Stomach (tissue), 9 donors: Measurements from ENCODE around the gene RIMKLA. TPM values are rescaled to one million over a fixed set of nuclear protein-coding genes. Genes with fewer than 3 reads are reported as not detected.

ENCODE experiments used
- DNase-seq, 2 donors: peaks; one replicate each; pipeline versions ENCODE4 v3.0.0 to v3.0.0-alpha.2; 2013 to 2019
- H3K27ac ChIP-seq, 5 donors: fragments of 200-600 bp in 4 of 5; sonication (generic) in 4 of 5; one replicate each; pipeline ENCODE4 v1.5.1; 2013 to 2019; ENCODE audit warnings: mild to moderate bottlenecking in 1 of 5, moderate library complexity in 1 of 5
- H3K27me3 ChIP-seq, 3 donors: fragments of 200-600 bp; sonication (generic); one replicate each; pipeline ENCODE4 v1.5.1; 2017 to 2019; ENCODE audit warnings: mixed run types in 1 of 3
- H3K36me3 ChIP-seq, 4 donors: fragments of 200-600 bp; sonication (generic); 1 replicate in 3 of 4; 2 replicates in 1 of 4; pipeline ENCODE4 v1.5.1; 2016 to 2019
- H3K4me1 ChIP-seq, 4 donors: fragments of 200-600 bp; sonication (generic); one replicate each; pipeline ENCODE4 v1.5.1; 2016 to 2019
- H3K4me3 ChIP-seq, 4 donors: fragments of 200-600 bp; sonication (generic) in 3 of 4; one replicate each; pipeline ENCODE4 v1.5.1; 2016 to 2019; ENCODE audit warnings: mild to moderate bottlenecking in 1 of 4
- H3K9me3 ChIP-seq, 4 donors: fragments of 200-600 bp; sonication (generic); one replicate each; pipeline ENCODE4 v1.5.1; 2016 to 2019
- EP300 ChIP-seq: sonication (generic); formaldehyde crosslinking; IDR thresholded peaks from one replicate; pipeline ENCODE4 v1.6.1; 2017; ENCODE audit warnings: antibody characterized with exemption
- POLR2A ChIP-seq, 4 donors: fragments of 450-650 bp; IDR thresholded peaks; one replicate each; pipeline ENCODE4 v1.6.1; 2016; ENCODE audit warnings: antibody characterized with exemption in 4 of 4, control low read depth in 2 of 4, mild to moderate bottlenecking in 1 of 4, moderate library complexity in 1 of 4
- POLR2AphosphoS5 ChIP-seq, 3 donors: sonication (generic); formaldehyde crosslinking; IDR thresholded peaks; one replicate each; pipeline ENCODE4 v1.6.1; 2016; ENCODE audit warnings: antibody characterized with exemption in 3 of 3
- WGBS, 5 donors: extraction: QIAGEN DNeasy Blood & Tissue Kit in 3 of 5; methylation state at CpG; one replicate each; pipeline versions ENCODE4 v1.1.5 to v1.1.7; 2013 to 2018; 5-methylcytosine and 5-hydroxymethylcytosine counted together
- intact Hi-C: fragments of 100-400 bp; cut with DNase I; formaldehyde crosslinking; loops from one replicate; pipeline ENCODE4 v1.15.1; 2023; ENCODE audit warnings: low total_unique reads
- polyA plus RNA-seq, 3 donors: library from polyadenylated mRNA; stranded (reverse); fragments of 200-250 nt; gene quantifications; one replicate each; pipeline ENCODE4 v1.2.3, GENCODE V29; 2013
- total RNA-seq, 5 donors: library from RNA; depleted of rRNA; stranded (reverse); fragments of >200 nt; gene quantifications; one replicate each; pipeline versions ENCODE4 v1.1.0 to v1.2.3, GENCODE V29; 2014 to 2016
- TF ChIP-seq, protein P1 (sequence below), 7 experiments: fragments of 450-650 bp in 4 of 7; fragments of 200-600 bp in 3 of 7; sonication (generic) in 3 of 7; IDR thresholded peaks; one replicate each; pipeline ENCODE4 v1.5.1; 2016 to 2019; ENCODE audit warnings: antibody characterized with exemption in 7 of 7, control low read depth in 2 of 7, mild to moderate bottlenecking in 1 of 7
- donor health status: healthy with polysubstance abuse.
- donor health status: Bipolar disorder and iron deficiency.
- donor health status: healthy.

Gene RIMKLA
- total and polyA plus RNA-seq, 8 donors, result 0.15 to 12.7 (median 0.56) TPM; not detected in 1

DNA sequence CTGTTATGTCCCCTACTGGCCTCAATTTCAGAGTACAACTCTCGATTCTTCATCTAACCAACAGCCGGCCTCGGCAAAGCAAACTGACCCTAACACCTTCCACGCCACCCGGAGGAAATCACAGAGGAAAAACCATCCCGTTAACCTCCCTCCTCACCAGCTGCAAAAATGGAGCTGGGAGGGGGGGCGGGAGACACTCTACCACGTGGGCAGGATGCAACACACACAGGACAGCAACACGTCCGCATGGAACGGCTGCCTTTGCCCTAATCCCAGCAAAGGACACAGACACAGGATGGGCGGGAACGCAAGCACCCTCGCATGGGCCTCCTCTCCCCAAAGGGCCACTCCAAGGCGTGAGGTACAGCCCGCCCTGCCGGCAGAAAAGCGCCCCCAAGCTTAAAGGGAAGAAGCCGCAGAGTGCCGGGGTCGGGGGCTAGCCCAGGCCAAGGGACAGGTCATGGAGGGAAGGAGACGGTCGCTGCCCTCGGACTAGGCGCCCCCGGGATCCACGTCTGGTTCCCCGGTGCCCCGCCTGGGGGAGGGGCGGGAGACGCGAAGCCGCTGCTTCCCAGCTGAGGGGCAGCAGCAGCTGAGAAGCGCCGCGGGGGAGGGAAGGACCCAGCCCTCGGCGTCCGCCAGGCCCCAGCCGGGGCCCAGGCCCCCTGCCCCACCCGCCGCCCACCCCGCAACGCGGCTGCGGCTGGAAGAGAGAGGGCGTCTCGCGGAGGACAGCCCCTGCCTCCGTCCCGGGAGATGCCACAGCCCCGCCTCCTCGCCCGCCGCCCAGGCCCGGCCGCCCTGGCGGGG is 46.1 kb upstream of the RIMKLA start:
- Histone ChIP-seq H3K27me3 (no peaks in the 10 kb centered on the region), H3K4me3 (peak overlapping the region; percentile 80 to 98 (median 96)), H3K9me3 (no peaks in the 10 kb centered on the region), H3K27ac (peak overlapping the region; percentile 95 to 99 (median 96)), H3K4me1 (peaks cover 20 to 67% (median 49%) of the 10 kb centered on the region in 4 donors), H3K36me3 (no peaks in the 10 kb centered on the region)
- no peak for TF ChIP-seq EP300
- no peak for TF ChIP-seq POLR2AphosphoS5 (IDR thresholded peaks at IDR 0.05)
- TF ChIP-seq, protein P1, sequence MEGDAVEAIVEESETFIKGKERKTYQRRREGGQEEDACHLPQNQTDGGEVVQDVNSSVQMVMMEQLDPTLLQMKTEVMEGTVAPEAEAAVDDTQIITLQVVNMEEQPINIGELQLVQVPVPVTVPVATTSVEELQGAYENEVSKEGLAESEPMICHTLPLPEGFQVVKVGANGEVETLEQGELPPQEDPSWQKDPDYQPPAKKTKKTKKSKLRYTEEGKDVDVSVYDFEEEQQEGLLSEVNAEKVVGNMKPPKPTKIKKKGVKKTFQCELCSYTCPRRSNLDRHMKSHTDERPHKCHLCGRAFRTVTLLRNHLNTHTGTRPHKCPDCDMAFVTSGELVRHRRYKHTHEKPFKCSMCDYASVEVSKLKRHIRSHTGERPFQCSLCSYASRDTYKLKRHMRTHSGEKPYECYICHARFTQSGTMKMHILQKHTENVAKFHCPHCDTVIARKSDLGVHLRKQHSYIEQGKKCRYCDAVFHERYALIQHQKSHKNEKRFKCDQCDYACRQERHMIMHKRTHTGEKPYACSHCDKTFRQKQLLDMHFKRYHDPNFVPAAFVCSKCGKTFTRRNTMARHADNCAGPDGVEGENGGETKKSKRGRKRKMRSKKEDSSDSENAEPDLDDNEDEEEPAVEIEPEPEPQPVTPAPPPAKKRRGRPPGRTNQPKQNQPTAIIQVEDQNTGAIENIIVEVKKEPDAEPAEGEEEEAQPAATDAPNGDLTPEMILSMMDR (IDR thresholded peaks at IDR 0.05), result no peak
- no peak for TF ChIP-seq POLR2A (IDR thresholded peaks at IDR 0.05)
- WGBS, 5 donors, result 0 to 1% (median 0%) methylated on average over 33 to 58 of the region's 58 CpGs
- intact Hi-C loops, result no loop called here
- peak; percentile 32 to 78 for DNase-seq

DNA sequence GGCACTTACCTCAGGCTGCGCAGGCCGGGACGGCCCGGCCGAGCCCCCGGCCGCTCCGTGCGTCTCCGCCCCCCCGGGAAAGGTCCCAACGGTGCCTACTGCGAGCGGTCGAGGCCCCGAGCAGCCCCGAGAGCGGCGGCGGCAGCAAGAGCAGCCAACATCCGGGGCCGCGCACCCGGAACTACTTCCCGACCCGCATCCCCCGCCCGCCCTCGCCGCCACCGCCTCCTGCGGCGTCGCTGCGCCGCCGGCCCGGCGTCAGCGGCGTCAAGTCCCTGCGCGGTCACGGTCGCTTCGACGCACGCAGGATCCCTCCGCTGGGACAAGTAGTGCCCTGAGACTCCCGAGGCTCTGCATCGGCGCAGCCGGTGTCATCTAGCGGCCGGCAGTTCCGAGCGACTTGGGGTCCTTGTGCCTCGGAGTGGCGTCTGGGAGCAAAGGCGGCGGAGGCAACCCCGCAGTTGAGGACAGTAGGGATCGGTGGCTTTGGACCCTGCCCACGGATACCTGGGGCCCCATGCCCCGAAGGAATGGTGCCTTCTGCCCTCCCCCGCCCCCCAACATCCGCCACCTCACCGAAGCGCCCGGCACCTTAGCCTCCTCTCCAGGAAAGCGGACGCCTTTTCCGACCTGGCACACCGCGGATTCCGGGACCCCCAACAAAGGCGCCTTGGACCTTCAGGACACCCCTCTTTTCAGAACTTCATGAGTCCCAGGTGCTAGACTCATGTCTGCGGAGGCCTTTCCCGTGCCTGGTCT is 45.4 kb upstream of the RIMKLA start, which contains the start of gene FOXJ3:
TSS of gene FOXJ3 (minus strand) at position 186 of the 759 bp plus-strand sequence. CDS start 24,142 bp downstream, outside the sequence.
- peak within 1 kb of the TSS; percentile 80 to 98 (median 96) for H3K4me3 ChIP-seq

DNA sequence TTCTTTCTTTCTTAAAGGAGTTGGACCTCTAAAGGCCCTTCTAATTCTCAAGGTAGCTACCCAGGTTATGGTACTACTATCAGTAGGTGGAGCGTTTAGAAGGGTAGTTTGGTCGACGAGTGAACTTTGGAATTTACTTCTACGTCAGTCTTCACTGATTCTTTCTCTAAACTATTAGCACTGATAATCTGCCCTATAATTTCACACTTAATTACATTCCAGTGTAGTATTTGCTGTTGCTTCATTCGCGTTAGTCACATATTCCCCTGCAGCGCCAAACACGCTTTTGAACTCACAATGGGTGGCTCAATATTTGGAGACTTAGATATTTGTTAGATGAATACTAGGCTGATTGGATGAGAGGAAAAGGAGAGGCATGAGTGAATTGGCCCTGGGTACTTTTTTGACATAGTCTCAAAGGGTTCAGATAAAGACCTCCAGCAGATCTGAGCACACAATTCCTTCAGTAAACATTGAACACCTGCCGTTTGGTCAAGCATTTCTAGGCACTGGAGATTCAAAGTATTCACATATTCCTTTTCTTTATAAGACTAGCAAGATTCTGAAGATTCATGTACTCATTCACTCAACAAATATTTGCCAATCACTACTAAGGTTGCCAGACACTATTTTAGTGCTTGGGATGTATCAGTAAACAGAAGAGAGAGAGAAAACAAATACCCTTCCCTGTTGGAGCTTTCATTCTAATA is 44.6 kb upstream of the RIMKLA start:
- peak; percentile 61 to 80 for DNase-seq
- H3K27ac ChIP-seq, result peak overlapping the region; percentile 95 to 99 (median 96)
- peak overlapping the region; percentile 80 to 98 (median 96) for H3K4me3 ChIP-seq
- H3K27me3 ChIP-seq, result no peaks in the 10 kb centered on the region
- H3K36me3 ChIP-seq, result no peaks in the 10 kb centered on the region
- no peaks in the 10 kb centered on the region for H3K9me3 ChIP-seq
- intact Hi-C loops, result no loop called here
- H3K4me1 ChIP-seq, result peaks cover 20 to 65% (median 48%) of the 10 kb centered on the region in 4 donors
- 6 to 13% (median 7%) methylated on average over 9 of the region's 9 CpGs for WGBS, 5 donors
- TF ChIP-seq POLR2A (IDR thresholded peaks at IDR 0.05) (no peak), POLR2AphosphoS5 (IDR thresholded peaks at IDR 0.05) (peak in 2 of 3 donors; percentile 62 to 81), EP300 (no peak)
- TF ChIP-seq, protein P1 (IDR thresholded peaks at IDR 0.05), result no peak

More for the DNA sequence above, 45.4 kb upstream of the RIMKLA start, which contains the start of gene FOXJ3:
- no peaks in the 10 kb centered on the region for H3K27me3 ChIP-seq
- TF ChIP-seq, protein P1 (IDR thresholded peaks at IDR 0.05), result no peak
- TF ChIP-seq POLR2AphosphoS5 (IDR thresholded peaks at IDR 0.05) (peak; percentile 82 to 96 (median 96)), POLR2A (IDR thresholded peaks at IDR 0.05) (peak in 1 of 4 donors; percentile 8), EP300 (peak; percentile 27)
- H3K9me3 ChIP-seq, result no peaks in the 10 kb centered on the region
- no peaks in the 10 kb centered on the region for H3K36me3 ChIP-seq
- H3K27ac ChIP-seq, result peak within 1 kb of the TSS; percentile 95 to 99 (median 96)
- 0% methylated on average over 6 to 79 of the region's 79 CpGs for WGBS, 5 donors
- peak; percentile 93 to 98 for DNase-seq
- H3K4me1 ChIP-seq, result peaks cover 20 to 64% (median 49%) of the 10 kb centered on the region in 4 donors
- intact Hi-C loops, result no loop called here

DNA sequence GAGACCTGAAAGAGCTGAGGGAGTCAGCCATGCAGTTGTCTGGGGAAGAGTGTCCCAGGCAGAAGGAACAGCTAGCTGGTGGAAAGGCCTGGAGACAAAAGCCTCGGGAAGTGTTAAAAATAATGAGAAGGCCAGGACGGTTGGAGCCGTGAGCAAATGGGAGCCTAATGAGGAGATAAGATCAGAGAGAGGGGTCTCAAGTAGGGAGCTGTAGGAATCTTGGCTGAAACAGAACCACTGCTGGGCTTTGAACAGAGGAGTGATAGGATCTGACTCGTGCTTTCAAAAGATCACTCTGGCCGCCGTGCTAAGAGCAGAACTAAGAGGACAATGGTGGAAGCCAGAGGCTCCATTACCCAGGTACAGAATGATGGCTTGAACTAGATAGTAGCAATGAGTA is 43.6 kb upstream of the RIMKLA start:
- DNase-seq, result no peak
- Histone ChIP-seq H3K4me3 (no peak overlapping the region), H3K36me3 (no peaks in the 10 kb centered on the region), H3K9me3 (no peaks in the 10 kb centered on the region), H3K27ac (peak overlapping the region in 4 of 5 donors; percentile 96 to 99 (median 96)), H3K27me3 (no peaks in the 10 kb centered on the region), H3K4me1 (peaks cover 20 to 64% (median 43%) of the 10 kb centered on the region in 4 donors)
- WGBS, 5 donors, result 65 to 83% (median 78%) methylated on average over 6 of the region's 6 CpGs
- intact Hi-C loops, result no loop called here
- TF ChIP-seq EP300 (no peak), POLR2AphosphoS5 (IDR thresholded peaks at IDR 0.05) (no peak), POLR2A (IDR thresholded peaks at IDR 0.05) (no peak)
- TF ChIP-seq, protein P1 (IDR thresholded peaks at IDR 0.05), result no peak
